ENCODE data around the gene TNFAIP8L1. TPM values are rescaled to one million over a fixed set of nuclear protein-coding genes. Genes with fewer than 3 reads are reported as not detected.

Gene TNFAIP8L1
- total and polyA plus RNA-seq, 2 of the 8 experiments (the other 6 are each of a cell fraction or from before 2014, with no cell fraction given), result 3.2 to 6.1 TPM

DNA sequence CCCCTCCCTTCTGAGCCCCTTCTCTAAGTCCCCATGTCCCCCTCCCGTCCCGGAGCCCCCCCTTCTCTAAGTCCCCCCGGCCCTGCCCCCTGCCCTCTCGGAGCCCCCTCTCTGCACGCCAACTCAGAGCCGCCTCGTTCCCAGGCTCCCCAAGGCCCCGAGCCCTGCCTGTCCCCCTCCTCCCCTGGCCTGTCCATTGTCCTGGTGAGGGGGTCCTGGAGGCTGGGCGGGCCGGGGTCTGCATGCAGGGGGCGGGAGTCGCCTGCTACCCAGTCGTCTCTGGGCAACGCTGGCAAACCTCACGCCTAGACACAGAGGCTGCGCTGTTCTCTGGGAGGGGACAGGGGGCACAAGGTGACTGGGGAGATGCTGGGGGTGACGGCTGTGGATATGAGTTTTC is 40.6 kb upstream of the TNFAIP8L1 start:
- H2BK120ac ChIP-seq (replicated peaks; ENCODE audit: low read depth, low read length), result no peak overlapping the region
- H2BK12ac ChIP-seq (ENCODE audit: low read depth, low read length), result no peak overlapping the region
- H3K79me1 ChIP-seq (ENCODE audit: low read depth, low read length), result no peaks in the 10 kb centered on the region
- no peak overlapping the region for H3K14ac ChIP-seq (ENCODE audit: insufficient read length)
- no peak overlapping the region for H3K27ac ChIP-seq (ENCODE audit: low read depth, low read length)
- H3K79me2 ChIP-seq (ENCODE audit: control insufficient read depth in 1 of 2, insufficient read depth in 2 of 2, low read length in 2 of 2), result no peaks in the 10 kb centered on the region
- no peak overlapping the region for H2BK20ac ChIP-seq (ENCODE audit: low read length)
- CTCF ChIA-PET (ENCODE audit: partially characterized antibody), result interaction anchor here (0.6 to 5.6 kb wide), 13 partner anchors 9 to 74 kb away, joined by 3 to 27 read pairs (median 4); no protein-coding TSS in a partner anchor
- H4K20me1 ChIP-seq (replicated peaks in 1 of 2; ENCODE audit: control insufficient read depth in 1 of 2, insufficient read depth in 2 of 2, low read length in 2 of 2), result peaks cover 0 to 7% of the 10 kb centered on the region in 2 experiments
- H3K4me2 ChIP-seq (ENCODE audit: insufficient read depth in 1 of 2, low read depth in 2 of 2, low read length in 2 of 2), result peak overlapping the region; percentile 74 to 88
- peak in 1 of 2 experiments; percentile 62 for DNase-seq (ENCODE audit: low read depth in 1 of 2, low spot score in 2 of 2)
- H4K5ac ChIP-seq (ENCODE audit: insufficient read length, low read depth, low read length), result no peak overlapping the region
- WGBS, 2 experiments (ENCODE audit: extremely low coverage in 1 of 2, insufficient coverage in 1 of 2, insufficient read length in 1 of 2, insufficient replicate concordance in 2 of 2, low coverage in 1 of 2, low lambda C conversion rate in 2 of 2, missing lambda C conversion rate in 1 of 2), result 30% methylated on average over 5 of the region's 17 CpGs; no CpG with 5 or more reads in 1 of the 2 experiments
- H2BK15ac ChIP-seq (ENCODE audit: low read length), result no peak overlapping the region
- H3K36me3 ChIP-seq (ENCODE audit: control insufficient read depth in 2 of 4, insufficient read depth in 4 of 4, low read length in 3 of 4), result no peaks in the 10 kb centered on the region
- POLR2A ChIA-PET (ENCODE audit: partially characterized antibody), result interaction anchor here (0.6 to 2.9 kb wide), 6 partner anchors 8 to 64 kb away, joined by 3 to 15 read pairs (median 4); partner anchors contain the start of gene PLIN5
- H3K9me3 ChIP-seq (ENCODE audit: insufficient read depth in 2 of 2, low read depth in 1 of 2, low read length in 1 of 2), result no peaks in the 10 kb centered on the region
- H2AFZ ChIP-seq (ENCODE audit: low read length), result no peak overlapping the region
- no peak overlapping the region for H4K8ac ChIP-seq (ENCODE audit: extremely low read depth, insufficient read depth, low read length)
- H3K4me1 ChIP-seq (replicated peaks in 1 of 4; ENCODE audit: control insufficient read depth in 3 of 4, insufficient read depth in 4 of 4, low read length in 3 of 4), result peaks cover 0 to 9% (median 4%) of the 10 kb centered on the region in 4 experiments; a peak in 5 of 7 replicates
- H3K23ac ChIP-seq (ENCODE audit: insufficient read length), result no peak overlapping the region
- H3K18ac ChIP-seq (ENCODE audit: extremely low read depth, low read length), result no peak overlapping the region; the same call in 1 of the 2 replicates
- H3K4me3 ChIP-seq (ENCODE audit: extremely low read depth in 1 of 4, insufficient read depth in 2 of 4, low read depth in 3 of 4, low read length in 4 of 4), result peak overlapping the region; percentile 52 to 70 (median 54); a peak in 5 of 8 replicates
- H3K9ac ChIP-seq (replicated peaks in 1 of 4; ENCODE audit: extremely low read depth in 1 of 4, low read depth in 3 of 4, low read length in 3 of 4), result no peak overlapping the region
- H3K23me2 ChIP-seq (ENCODE audit: low read depth, low read length), result peaks cover 26% of the 10 kb centered on the region; the same call in 1 of the 2 replicates
- no peak for FAIRE-seq
- H4K91ac ChIP-seq (replicated peaks; ENCODE audit: insufficient read length, low read length), result peak overlapping the region; percentile 22
- H3K27me3 ChIP-seq (replicated peaks in 1 of 4; ENCODE audit: control insufficient read depth in 3 of 4, extremely low read depth in 1 of 4, insufficient read depth in 3 of 4, low read length in 3 of 4), result peaks cover 3 to 9% (median 8%) of the 10 kb centered on the region in 4 experiments; a peak in 6 of 7 replicates
- no peak overlapping the region for H2BK5ac ChIP-seq (ENCODE audit: low read depth, low read length)
- no peak overlapping the region for H3K56ac ChIP-seq (replicated peaks; ENCODE audit: insufficient read length, low read depth, low read length)
- H3K4ac ChIP-seq (replicated peaks; ENCODE audit: insufficient read length, low read depth, low read length), result no peak overlapping the region
- no peak overlapping the region for H2AK5ac ChIP-seq (ENCODE audit: low read depth, low read length)
- TF ChIP-seq ZNF274 (IDR thresholded peaks at IDR 0.05; ENCODE audit: borderline replicate concordance, extremely low read depth, low read length) (no peak), SIRT6 (IDR thresholded peaks at IDR 0.05; ENCODE audit: low read length) (no peak), SIN3A (conservative IDR thresholded peaks at IDR 0.05 in 1 of 2, IDR thresholded peaks at IDR 0.05 in 1 of 2; ENCODE audit: low read depth in 1 of 2, low read length in 2 of 2) (0 out of 4 replicates have a peak, but pooled peaks of 1 of the 2 experiments have one; percentile 6), KDM4A (IDR thresholded peaks at IDR 0.05; ENCODE audit: low read depth, low read length, severe bottlenecking) (no peak)
